Renal cortex interstitium (tissue), 11 donors: ENCODE data around the gene GMPPA. TPM values are rescaled to one million over a fixed set of nuclear protein-coding genes. Genes with fewer than 3 reads are reported as not detected.

ENCODE experiments used
- DNase-seq, 11 donors: peaks; one replicate each; pipeline ENCODE4 v3.0.0-alpha.2; 2013; ENCODE audit warnings: low read depth in 9 of 11, low spot score in 4 of 11; ENCODE audit errors: extremely low read depth in 1 of 11
- polyA plus RNA-seq, 3 donors: library from polyadenylated mRNA; unstranded; fragments of 120-200 nt; gene quantifications; one replicate each; pipeline ENCODE4 v1.2.1, GENCODE V29; 2013; ENCODE audit not compliant: insufficient read length in 3 of 3

GMPPA gene
- polyA plus RNA-seq, 3 donors: 33.5 to 36.8 (median 34.1) TPM

DNA sequence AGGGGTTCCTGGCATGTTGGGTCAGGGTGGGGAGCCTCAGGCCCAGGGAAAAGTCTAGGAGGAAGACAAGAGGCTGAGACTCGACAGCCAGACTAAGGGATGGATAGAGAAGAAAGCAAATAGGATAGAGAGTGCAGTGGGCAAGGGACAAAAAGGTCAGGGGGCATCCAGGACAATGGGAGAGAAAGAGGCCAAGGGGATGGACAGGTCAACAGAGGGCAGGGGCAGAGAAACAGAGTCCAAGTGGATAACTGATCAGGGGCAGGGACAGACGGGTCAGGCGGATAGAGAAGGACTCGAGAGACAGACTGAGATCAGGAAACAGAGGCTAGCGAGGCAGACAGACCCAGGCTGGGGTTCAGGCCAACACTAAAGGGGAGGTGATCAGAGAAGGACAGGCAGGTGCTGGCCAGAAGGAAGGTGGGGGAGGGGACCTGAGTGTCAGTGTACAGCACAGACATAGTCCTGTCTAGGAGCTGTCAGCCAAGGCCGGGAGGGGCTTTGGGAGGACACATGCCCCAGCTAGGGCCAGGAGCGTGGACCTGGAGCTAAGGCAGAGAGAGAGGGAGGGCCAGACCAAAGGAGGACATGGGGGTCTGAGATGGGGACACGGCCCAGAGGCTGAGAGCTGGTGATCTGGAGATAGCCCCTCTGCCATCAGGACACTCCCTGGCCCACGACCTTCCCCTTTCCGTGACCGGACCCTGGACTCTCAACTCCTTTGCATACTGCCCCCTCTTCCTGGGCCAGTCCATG lies 27.8 kb downstream of the GMPPA start:
- DNase-seq: no peak

GRCh38 chr2:219527076-219527394 lies 28.3 kb downstream of the GMPPA start:
- DNase-seq: no peak

DNA sequence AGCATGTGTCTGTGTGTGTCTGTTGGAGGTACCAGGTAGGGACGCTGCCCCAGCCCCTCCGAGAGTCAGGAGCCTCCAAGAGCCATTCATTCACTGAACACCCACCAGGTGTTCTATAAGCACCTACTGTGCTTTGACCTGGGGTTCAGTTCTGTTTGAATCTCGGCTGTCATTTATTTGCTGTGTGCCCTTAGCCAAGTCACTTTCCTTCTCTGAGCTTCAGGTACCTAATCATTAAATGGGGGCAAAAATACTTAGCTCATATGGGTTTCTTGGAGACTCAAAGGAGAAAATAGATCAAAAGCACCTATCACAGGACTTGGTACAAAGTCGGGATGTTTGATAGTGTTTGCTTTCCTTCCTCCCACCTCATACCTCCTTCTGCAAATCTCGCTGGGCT lies 28.8 kb downstream of the GMPPA start:
- no peak for DNase-seq

- peak in 9 of 11 donors; percentile 63 to 83 (median 80) for DNase-seq
Measured at GRCh38 chr2:219530048-219530963, 31.6 kb downstream of the GMPPA start.

- DNase-seq: no peak
Measured at GRCh38 chr2:219531639-219532377, 33.1 kb downstream of the GMPPA start.

GRCh38 chr2:219532378-219532649 lies 33.6 kb downstream of the GMPPA start:
- DNase-seq: no peak

DNA sequence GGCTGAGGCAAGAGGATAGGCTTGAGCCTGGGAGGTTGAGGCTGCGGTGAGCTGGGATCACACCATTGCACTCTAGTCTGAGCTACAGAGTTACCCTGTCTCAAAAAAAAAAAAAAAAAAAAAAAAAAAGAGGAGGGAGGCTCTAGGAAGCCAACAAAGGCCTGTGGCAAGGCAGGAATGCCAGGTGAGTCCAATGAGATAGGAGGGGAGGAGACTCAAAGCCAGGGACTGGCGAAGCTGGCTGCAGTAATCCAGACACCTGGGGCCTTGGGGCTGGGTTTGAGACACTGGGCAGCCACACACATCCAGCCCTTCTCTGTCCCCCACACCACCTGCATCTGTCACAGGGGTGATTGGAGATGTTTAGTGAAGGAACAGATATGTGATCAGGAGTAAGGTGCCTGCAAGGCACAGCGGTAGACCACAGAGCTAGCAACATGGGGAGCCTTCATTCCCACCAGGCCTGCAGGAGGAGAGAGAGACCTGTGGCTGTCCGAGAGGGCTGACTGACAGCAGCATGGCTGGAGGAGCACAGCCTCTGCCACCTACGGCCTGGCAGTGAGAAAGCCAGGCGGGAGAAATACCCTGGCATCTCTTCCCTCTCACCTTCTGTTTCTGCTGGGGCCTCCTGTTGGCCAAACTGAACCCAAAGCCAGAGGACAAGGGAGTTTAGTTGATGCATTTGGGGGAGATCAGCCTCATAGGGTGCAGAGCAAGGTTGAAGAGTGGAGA lies 35.4 kb downstream of the GMPPA start:
- DNase-seq: no peak

DNA sequence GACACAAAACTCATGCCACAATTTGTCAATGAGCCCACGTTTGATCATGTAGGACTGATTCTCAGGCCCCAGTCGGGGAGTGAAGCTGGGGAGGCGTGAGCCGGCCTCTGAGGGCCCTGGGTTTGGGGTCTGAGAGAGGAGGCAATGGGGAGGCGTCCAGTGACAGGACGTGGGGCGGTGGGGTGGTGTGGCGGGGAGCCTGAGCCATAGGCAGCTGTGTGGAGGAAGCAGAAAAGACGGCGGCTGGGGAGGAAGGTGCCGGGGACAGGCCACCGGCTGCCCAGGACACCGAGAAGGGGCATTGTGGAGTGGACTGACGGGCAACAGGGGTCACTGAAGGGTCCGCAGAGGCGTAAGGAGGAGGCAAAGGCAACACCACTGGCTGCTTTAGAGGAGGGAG lies 37.7 kb downstream of the GMPPA start:
- no peak for DNase-seq

DNA sequence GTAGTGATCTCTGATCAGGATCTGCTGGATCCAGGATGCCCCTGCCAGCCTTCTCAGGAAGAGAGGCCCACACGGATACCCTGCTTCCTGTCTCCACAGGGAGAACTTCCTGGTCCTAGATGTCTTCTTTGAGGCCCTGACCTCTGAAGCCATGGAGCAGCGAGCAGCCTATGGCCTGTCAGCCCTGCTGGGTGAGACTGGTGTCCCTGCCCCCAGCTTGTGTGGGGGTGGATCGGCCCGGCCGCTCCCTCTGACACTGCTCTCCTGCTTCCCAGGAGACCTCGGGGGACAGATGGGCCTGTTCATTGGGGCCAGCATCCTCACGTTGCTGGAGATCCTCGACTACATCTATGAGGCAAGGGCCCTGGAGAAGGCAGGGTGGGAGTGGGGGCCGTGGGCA lies 38.3 kb downstream of the GMPPA start:
- DNase-seq: no peak

DNA sequence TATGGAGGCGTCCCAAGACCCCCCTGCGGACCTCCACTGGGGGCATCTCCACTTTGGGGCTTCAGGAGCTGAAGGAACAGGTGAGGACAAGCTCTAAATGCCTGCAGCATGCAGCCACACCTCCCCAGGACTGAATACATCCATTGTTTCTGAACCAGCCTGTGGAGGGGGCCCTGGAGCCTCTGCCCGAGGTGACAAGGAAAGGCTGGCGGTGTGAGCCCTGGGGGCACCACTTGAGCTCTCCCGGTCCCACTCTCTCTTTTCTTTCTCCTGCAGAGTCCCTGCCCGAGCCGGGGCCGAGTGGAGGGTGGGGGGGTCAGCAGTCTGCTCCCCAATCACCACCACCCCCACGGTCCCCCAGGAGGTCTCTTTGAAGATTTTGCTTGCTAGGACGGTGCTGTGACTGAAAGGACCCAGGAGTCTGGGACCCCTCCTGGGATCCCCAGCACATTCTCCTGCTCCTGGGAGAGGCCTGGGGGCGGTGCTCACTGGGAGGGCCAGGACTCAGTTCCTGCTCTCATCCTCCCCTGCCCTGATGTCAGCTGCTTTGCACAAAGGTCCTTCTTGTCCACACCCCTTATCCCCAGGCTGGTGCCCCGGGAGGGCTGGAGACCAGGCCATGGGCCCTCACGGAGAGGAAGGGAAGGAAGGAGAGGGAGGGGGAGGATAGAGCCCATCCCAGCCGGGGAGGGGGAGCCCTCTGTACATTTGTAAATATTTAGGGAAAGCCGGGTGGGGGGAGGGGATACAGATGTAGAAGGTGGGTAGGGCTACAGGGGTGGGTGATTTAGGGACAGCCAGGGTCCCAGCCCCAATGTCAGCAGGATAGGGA lies 39.2 kb downstream of the GMPPA start:
- DNase-seq: no peak

DNA sequence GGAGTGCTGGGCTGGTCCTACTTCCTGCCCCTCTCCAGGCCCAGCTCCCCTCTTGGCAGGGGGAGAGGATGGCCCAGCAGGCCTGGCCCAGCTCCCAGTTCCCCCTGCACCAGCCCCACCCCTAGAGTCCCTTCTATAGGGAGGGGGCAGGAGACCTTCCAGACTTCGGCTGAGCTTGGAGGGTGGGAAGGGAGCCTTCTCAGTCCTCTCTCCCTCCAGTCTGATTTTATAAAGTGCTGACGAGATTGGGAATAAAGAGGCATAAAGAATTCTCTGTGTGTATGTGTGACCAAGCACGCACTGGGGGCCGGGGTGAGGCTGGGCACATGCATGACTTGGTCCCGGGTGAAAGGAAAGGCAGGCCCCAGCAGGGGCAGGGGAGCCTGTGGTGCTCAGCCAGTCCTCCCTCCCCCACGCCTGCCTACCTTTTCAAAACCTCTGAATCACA lies 39.8 kb downstream of the GMPPA start:
- no peak for DNase-seq

DNA sequence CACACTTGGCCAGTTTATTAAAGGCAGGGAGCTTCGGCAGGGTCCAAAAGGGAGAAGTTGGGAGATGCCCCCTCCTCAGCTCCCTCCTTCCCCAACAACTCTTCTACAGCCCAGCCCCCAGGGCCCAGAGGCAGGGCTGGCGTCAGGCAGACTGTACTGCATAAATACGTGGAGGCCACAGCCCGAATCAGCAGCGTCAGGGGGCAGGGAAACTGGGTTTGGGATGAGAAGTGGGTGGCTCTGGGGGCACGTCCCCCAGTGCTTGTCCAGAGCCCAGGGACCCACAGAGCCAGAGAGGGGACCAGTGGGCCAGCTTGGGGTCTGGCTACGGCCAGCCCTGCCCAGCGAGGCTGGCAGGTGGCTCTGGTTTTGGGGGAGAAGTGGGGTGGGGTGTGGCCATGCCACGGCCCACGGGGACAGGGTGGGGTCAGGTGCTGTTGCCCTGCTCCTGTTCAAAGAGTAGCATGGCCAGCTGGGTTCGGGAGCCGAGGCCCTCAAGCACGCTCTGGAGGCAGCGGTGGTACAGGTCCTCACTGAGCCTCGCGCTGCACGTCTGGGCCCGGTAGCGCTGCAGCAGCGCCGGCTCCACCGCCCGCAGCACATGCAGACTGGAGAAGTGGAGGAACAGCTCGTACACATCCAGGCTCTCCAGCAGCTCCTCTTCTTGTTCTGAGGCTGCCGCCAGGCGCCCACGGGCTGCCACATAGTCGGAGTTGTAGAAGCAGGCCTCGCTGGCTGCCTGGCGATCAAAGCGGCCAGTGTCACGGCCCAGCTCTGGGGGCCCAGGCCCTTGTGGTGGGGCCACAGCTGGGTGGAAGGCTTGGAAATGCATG lies 40.5 kb downstream of the GMPPA start:
- no peak for DNase-seq

DNA sequence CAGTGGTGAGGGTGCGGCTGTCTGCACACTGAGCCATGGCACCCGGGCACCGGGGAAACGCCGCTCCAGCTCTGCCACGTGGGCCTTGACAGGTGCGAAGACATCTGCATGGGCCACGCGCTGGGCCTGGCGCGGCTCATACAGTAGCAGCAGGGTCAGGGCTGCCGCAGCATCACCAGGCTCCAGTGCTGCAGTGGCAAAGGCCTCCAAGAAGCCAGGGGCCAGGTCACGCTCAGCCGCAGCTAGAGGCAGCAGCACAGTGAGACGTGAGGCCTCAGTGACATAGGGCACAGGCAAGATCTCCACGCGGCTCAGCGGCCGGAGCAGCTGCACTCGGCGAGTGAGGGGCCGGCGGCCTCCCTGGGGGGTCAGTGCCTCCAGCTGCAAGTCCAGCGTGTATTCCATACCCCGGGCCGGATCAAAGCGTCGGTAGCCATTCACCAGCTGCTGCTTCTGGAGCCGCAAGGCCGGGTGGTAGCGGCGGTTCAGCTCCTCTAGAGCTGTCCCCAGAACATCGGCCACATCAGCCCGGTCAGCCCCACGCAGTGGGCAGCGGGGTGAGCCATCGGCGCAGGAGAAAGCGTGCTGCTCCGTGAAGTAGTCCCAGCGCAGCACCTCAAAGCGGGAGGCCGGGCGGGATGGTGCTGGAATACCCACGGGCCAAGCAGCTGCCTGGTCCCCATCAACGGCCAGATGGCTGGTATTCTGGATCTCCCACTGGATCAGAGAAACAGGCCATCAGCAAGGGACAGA lies 41.4 kb downstream of the GMPPA start:
- DNase-seq: no peak

GRCh38 chr2:219540784-219541504 lies 42.3 kb downstream of the GMPPA start:
- no peak for DNase-seq

- peak in 7 of 11 donors; percentile 71 to 81 (median 76) for DNase-seq
Measured at GRCh38 chr2:219541611-219542180, 43.0 kb downstream of the GMPPA start.
